ENCODE measurements around the gene HJURP.
A peak's percentile ranks its signal among the peaks of the same experiment; 100 is the strongest.

HJURP gene

DNA sequence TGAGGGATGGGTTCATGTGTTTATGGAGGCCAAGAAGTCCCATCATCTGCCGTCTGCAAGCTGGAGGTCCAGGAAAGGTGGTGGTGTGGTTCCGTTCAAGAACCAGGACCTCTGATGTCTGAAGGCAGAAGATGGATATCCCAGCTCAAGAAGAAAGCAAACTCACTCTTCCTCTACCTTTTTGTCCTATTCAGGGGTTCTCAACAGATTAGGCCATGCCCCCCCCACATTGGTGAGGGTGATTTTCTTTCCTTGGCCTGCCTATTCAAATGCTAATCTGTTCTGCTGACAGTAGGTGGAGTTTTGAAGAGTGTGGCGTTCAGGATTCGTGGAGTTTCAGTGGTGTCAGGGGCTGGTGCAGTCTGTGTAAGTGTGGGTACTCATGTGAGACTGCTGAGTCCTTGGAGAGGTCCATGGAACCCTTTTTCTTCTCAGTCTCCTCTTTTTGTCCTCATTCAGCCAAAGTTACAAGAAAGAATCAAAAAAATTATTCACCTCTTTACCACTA is 8.0 kb upstream of the HJURP start:
- Histone ChIP-seq H3K4me1 (ENCODE audit: control insufficient read depth, insufficient read depth, low read length) (no peaks in the 10 kb centered on the region), H3K4me3 (ENCODE audit: low read length in 2 of 2) (no peak overlapping the region), H3K27me3 (ENCODE audit: control insufficient read depth in 1 of 2, insufficient read depth in 2 of 2, low read length in 2 of 2) (no peaks in the 10 kb centered on the region), H3K36me3 (ENCODE audit: control insufficient read depth in 2 of 2, insufficient read depth in 2 of 2, low read length in 2 of 2) (no peaks in the 10 kb centered on the region), H3K9ac (ENCODE audit: low read length in 2 of 2) (no peak overlapping the region), H3K27ac (ENCODE audit: low read length) (no peak overlapping the region), H3K9me3 (ENCODE audit: control insufficient read depth in 2 of 2, low read length in 2 of 2) (peaks cover 0 to 7% of the 10 kb centered on the region in 2 donors)

DNA sequence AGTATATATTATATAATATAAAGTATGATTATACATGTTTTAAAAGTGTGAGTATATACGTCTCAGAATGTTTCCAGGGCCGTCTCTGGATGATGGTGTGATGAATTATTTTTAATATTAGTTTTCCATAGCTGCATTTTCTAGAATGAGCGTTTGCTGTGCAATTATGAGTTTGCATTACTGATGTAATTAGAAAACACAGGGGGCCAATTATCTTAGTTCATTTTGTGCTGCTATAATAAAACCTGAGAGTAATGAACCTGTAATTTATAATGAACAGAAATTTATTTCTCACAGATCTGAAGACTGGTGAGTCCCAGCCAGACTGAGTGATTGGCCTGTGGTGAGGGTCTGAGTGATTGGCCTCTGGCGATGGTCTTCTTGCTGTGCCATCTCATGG is 4.0 kb upstream of the HJURP start:
- Histone ChIP-seq H3K27ac (ENCODE audit: low read length) (no peak overlapping the region), H3K9me3 (ENCODE audit: control insufficient read depth in 2 of 2, low read length in 2 of 2) (no peaks in the 10 kb centered on the region), H3K9ac (ENCODE audit: low read length in 2 of 2) (no peak overlapping the region), H3K4me1 (ENCODE audit: control insufficient read depth, insufficient read depth, low read length) (peaks cover 8% of the 10 kb centered on the region), H3K36me3 (ENCODE audit: control insufficient read depth in 2 of 2, insufficient read depth in 2 of 2, low read length in 2 of 2) (no peaks in the 10 kb centered on the region), H3K4me3 (ENCODE audit: low read length in 2 of 2) (no peak overlapping the region), H3K27me3 (ENCODE audit: control insufficient read depth in 1 of 2, insufficient read depth in 2 of 2, low read length in 2 of 2) (no peaks in the 10 kb centered on the region)

DNA sequence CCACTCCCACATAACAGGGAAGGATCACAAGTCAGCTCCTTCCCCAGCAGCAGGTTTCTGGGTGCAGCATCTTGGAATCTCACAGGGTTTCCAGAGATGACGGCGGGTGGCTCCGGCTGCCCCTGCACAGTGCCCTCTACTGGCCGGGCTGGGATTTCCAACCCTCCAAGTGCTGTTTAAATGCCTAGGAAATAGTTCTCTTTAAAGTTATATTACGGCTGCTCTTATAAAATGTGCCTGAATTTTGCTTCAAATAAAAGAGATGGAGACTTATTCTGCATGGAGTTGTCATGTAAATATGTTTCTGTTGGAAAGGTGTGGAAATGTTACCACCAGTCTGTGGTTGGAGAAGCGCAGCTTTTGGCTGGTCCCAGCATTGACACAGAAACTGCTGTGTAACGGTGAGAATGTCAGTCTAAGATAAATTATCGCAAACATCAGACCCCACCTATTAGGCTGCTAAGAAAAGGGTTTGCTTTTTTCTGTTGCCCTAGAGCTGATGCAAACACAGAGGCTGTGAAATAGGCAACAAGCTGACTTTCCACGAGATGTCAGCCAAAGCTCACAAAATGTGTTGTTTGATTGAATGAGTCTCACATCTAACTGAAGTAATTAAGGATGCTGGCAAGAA is 3.3 kb upstream of the HJURP start:
- Histone ChIP-seq H3K27me3 (ENCODE audit: control insufficient read depth in 1 of 2, insufficient read depth in 2 of 2, low read length in 2 of 2) (no peaks in the 10 kb centered on the region), H3K9me3 (ENCODE audit: control insufficient read depth in 2 of 2, low read length in 2 of 2) (no peaks in the 10 kb centered on the region), H3K36me3 (ENCODE audit: control insufficient read depth in 2 of 2, insufficient read depth in 2 of 2, low read length in 2 of 2) (no peaks in the 10 kb centered on the region), H3K4me3 (ENCODE audit: low read length in 2 of 2) (no peak overlapping the region), H3K4me1 (ENCODE audit: control insufficient read depth, insufficient read depth, low read length) (peaks cover 8% of the 10 kb centered on the region), H3K9ac (ENCODE audit: low read length in 2 of 2) (no peak overlapping the region), H3K27ac (ENCODE audit: low read length) (no peak overlapping the region)

DNA sequence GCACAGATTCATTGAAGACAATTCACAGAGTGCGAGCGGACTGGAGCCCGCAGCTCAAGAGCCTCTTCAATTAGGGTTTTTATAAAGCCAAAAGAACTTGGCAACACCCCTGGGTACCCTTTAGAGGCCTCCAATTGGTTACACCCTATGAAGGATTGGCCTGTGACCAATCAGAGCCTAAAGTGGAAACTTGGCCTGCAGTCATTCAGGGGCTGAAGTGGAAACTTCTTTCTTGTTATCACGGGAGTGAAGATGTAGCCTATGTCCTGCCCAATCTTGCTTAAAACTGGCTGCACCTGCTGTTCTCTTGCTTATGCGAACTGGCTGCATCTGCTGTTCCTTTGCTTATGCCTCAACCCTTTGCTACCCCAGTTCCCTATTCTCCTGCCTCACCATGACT is 1.8 kb upstream of the HJURP start:
- H3K9ac ChIP-seq (ENCODE audit: low read length in 2 of 2) = no peak overlapping the region
- H3K4me3 ChIP-seq (ENCODE audit: low read length in 2 of 2) = no peak overlapping the region
- H3K27ac ChIP-seq (ENCODE audit: low read length) = no peak overlapping the region
- H3K9me3 ChIP-seq (ENCODE audit: control insufficient read depth in 2 of 2, low read length in 2 of 2) = no peaks in the 10 kb centered on the region
- no peaks in the 10 kb centered on the region for H3K27me3 ChIP-seq (ENCODE audit: control insufficient read depth in 1 of 2, insufficient read depth in 2 of 2, low read length in 2 of 2)
- H3K4me1 ChIP-seq (ENCODE audit: control insufficient read depth, insufficient read depth, low read length) = peaks cover 8% of the 10 kb centered on the region
- no peaks in the 10 kb centered on the region for H3K36me3 ChIP-seq (ENCODE audit: control insufficient read depth in 2 of 2, insufficient read depth in 2 of 2, low read length in 2 of 2)

DNA sequence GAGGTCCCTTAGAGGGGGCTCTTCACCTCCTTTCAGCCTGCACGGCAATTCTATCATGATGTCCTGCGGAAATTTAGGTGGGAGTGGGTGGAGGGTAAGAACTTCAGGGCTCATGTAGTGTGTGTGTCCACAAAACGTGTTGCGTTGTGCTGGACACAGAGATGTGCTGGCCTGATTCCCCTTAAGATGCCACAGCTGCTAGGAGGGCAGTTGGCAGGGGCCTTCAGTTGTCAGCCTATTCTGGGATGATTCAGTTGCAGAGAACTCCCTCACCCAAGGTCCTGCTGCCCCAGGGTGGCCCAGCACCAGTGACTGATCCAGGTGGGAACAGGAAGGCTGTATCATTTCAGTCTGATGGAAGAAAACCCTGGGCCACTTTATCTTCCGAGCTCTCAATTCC is 1.0 kb upstream of the HJURP start:
- H3K27ac ChIP-seq (ENCODE audit: low read length) = no peak overlapping the region
- H3K9ac ChIP-seq (ENCODE audit: low read length in 2 of 2) = no peak overlapping the region
- H3K27me3 ChIP-seq (ENCODE audit: control insufficient read depth in 1 of 2, insufficient read depth in 2 of 2, low read length in 2 of 2) = no peaks in the 10 kb centered on the region
- peak overlapping the region in 1 of 2 donors; percentile 73 for H3K4me3 ChIP-seq (ENCODE audit: low read length in 2 of 2)
- no peaks in the 10 kb centered on the region for H3K36me3 ChIP-seq (ENCODE audit: control insufficient read depth in 2 of 2, insufficient read depth in 2 of 2, low read length in 2 of 2)
- H3K4me1 ChIP-seq (ENCODE audit: control insufficient read depth, insufficient read depth, low read length) = peaks cover 8% of the 10 kb centered on the region
- H3K9me3 ChIP-seq (ENCODE audit: control insufficient read depth in 2 of 2, low read length in 2 of 2) = no peaks in the 10 kb centered on the region

DNA sequence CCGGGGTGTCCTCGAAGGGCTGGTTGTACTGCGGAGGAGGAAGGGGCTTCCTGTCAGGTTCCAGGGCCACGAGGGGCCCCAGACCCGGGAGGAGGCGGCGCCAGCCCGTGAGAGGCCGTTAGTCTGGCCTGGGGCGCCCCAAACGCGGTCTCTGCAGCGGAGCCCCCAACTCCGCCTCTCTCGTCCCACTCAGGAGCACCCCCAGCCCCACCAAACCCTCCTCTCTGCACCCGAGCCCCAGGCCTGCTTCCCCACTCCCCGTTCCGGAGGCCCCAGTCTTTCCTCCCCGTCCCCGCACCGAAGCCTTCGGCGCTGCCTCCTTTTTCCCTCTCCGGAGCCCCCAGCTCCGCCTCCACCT is 473 bp downstream of the HJURP start:
- Histone ChIP-seq H3K36me3 (ENCODE audit: control insufficient read depth in 2 of 2, insufficient read depth in 2 of 2, low read length in 2 of 2) (no peaks in the 10 kb centered on the region), H3K4me1 (ENCODE audit: control insufficient read depth, insufficient read depth, low read length) (peaks cover 8% of the 10 kb centered on the region), H3K9ac (ENCODE audit: low read length in 2 of 2) (no peak overlapping the region), H3K27ac (ENCODE audit: low read length) (no peak overlapping the region), H3K27me3 (ENCODE audit: control insufficient read depth in 1 of 2, insufficient read depth in 2 of 2, low read length in 2 of 2) (peaks cover 0 to 2% of the 10 kb centered on the region in 2 donors), H3K4me3 (ENCODE audit: low read length in 2 of 2) (peak overlapping the region; percentile 73 to 93), H3K9me3 (ENCODE audit: control insufficient read depth in 2 of 2, low read length in 2 of 2) (no peaks in the 10 kb centered on the region)

DNA sequence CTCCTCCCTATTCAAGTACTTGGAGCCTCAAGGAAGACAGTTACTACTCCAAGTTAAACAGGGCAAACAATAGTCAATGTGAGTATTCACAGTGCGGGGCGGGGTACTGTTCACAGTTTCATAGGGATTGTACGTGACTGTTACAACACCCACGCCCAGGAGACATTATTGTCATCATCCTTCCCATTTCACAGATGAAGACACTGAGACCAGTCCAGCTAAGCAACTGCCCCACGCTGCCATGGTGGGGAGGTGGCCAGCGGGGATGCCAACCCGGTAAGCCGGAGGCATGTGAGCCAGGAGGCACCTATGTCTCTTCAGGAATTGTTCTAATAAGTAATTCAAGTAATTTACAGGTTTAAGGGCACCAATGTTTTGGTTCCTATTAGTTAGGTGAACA is 982 bp downstream of the HJURP start:
- H3K4me3 ChIP-seq (ENCODE audit: low read length in 2 of 2) = peak overlapping the region in 1 of 2 donors; percentile 93
- no peaks in the 10 kb centered on the region for H3K36me3 ChIP-seq (ENCODE audit: control insufficient read depth in 2 of 2, insufficient read depth in 2 of 2, low read length in 2 of 2)
- peaks cover 8% of the 10 kb centered on the region for H3K4me1 ChIP-seq (ENCODE audit: control insufficient read depth, insufficient read depth, low read length)
- no peaks in the 10 kb centered on the region for H3K9me3 ChIP-seq (ENCODE audit: control insufficient read depth in 2 of 2, low read length in 2 of 2)
- peaks cover 0 to 2% of the 10 kb centered on the region in 2 donors for H3K27me3 ChIP-seq (ENCODE audit: control insufficient read depth in 1 of 2, insufficient read depth in 2 of 2, low read length in 2 of 2)
- H3K27ac ChIP-seq (ENCODE audit: low read length) = no peak overlapping the region
- H3K9ac ChIP-seq (ENCODE audit: low read length in 2 of 2) = no peak overlapping the region

DNA sequence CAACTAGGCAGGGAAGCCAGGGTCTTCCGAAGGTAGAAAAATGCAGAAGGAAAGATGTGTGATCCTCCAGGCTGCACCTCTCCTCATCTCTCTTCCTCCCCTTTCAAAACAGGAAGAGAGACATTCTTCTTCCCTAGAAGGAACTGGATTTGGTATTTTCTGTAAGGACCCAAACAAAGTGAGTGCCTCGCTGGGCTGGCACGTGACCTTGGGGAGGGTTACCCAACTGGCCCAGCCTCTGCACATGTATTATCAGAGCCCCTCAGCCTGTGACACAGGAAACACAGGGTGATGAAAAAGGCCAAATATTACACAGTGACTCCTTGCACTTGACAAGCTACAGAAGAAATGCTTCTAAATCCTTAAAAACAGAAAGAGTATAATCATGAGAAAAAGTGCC is 2.3 kb downstream of the HJURP start:
- no peak overlapping the region for H3K9ac ChIP-seq (ENCODE audit: low read length in 2 of 2)

DNA sequence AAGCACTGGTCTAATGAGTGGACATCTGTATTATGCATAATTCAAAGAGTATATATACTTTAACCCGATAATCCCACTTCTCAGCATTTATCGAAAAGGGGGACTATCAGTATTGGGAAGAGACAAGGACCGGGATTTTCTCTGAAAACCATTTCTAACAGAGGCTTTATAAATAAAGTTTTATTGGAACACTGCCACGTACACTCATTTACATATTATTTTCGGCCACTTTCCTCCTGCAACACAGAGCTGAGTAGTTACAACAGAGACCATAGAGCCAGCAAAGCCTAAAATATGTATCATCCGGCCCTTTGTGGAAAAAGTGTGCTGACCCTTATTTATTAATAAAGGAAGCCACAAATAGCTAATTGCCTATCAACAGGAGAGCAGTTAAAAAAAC is 3.2 kb downstream of the HJURP start:
- Histone ChIP-seq H3K4me3 (ENCODE audit: low read length in 2 of 2) (no peak overlapping the region), H3K27me3 (ENCODE audit: control insufficient read depth in 1 of 2, insufficient read depth in 2 of 2, low read length in 2 of 2) (peaks cover 0 to 2% of the 10 kb centered on the region in 2 donors), H3K36me3 (ENCODE audit: control insufficient read depth in 2 of 2, insufficient read depth in 2 of 2, low read length in 2 of 2) (no peaks in the 10 kb centered on the region), H3K9ac (ENCODE audit: low read length in 2 of 2) (no peak overlapping the region), H3K27ac (ENCODE audit: low read length) (no peak overlapping the region), H3K4me1 (ENCODE audit: control insufficient read depth, insufficient read depth, low read length) (peaks cover 8% of the 10 kb centered on the region), H3K9me3 (ENCODE audit: control insufficient read depth in 2 of 2, low read length in 2 of 2) (no peaks in the 10 kb centered on the region)

More for the DNA sequence above, 2.3 kb downstream of the HJURP start:
- Histone ChIP-seq H3K27me3 (ENCODE audit: control insufficient read depth in 1 of 2, insufficient read depth in 2 of 2, low read length in 2 of 2) (peaks cover 0 to 2% of the 10 kb centered on the region in 2 donors), H3K4me1 (ENCODE audit: control insufficient read depth, insufficient read depth, low read length) (peaks cover 8% of the 10 kb centered on the region), H3K27ac (ENCODE audit: low read length) (no peak overlapping the region), H3K4me3 (ENCODE audit: low read length in 2 of 2) (no peak overlapping the region), H3K36me3 (ENCODE audit: control insufficient read depth in 2 of 2, insufficient read depth in 2 of 2, low read length in 2 of 2) (no peaks in the 10 kb centered on the region), H3K9me3 (ENCODE audit: control insufficient read depth in 2 of 2, low read length in 2 of 2) (no peaks in the 10 kb centered on the region)

DNA sequence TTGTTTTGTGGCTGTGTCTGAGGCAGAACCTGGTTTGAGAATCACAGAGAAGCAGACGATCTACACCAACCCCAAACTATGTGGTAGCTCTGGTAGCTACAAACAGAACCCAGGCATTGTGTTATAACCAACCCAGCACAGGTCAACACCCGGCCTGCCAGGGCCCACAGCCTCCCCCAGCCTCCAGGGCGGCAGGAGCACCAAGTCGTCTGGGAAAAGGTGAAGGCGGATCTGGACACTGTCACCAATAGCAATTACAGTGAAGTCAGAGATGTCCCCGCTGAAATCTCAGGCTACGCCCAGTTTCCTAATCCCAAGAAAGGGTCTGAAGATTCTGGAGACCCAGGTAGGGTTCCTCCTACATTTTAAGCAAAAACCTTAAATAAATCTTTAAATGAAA is 3.6 kb downstream of the HJURP start:
- peaks cover 0 to 2% of the 10 kb centered on the region in 2 donors for H3K27me3 ChIP-seq (ENCODE audit: control insufficient read depth in 1 of 2, insufficient read depth in 2 of 2, low read length in 2 of 2)
- H3K27ac ChIP-seq (ENCODE audit: low read length) = no peak overlapping the region
- no peaks in the 10 kb centered on the region for H3K36me3 ChIP-seq (ENCODE audit: control insufficient read depth in 2 of 2, insufficient read depth in 2 of 2, low read length in 2 of 2)
- no peak overlapping the region for H3K9ac ChIP-seq (ENCODE audit: low read length in 2 of 2)
- no peaks in the 10 kb centered on the region for H3K9me3 ChIP-seq (ENCODE audit: control insufficient read depth in 2 of 2, low read length in 2 of 2)
- H3K4me3 ChIP-seq (ENCODE audit: low read length in 2 of 2) = no peak overlapping the region
- H3K4me1 ChIP-seq (ENCODE audit: control insufficient read depth, insufficient read depth, low read length) = peaks cover 8% of the 10 kb centered on the region

DNA sequence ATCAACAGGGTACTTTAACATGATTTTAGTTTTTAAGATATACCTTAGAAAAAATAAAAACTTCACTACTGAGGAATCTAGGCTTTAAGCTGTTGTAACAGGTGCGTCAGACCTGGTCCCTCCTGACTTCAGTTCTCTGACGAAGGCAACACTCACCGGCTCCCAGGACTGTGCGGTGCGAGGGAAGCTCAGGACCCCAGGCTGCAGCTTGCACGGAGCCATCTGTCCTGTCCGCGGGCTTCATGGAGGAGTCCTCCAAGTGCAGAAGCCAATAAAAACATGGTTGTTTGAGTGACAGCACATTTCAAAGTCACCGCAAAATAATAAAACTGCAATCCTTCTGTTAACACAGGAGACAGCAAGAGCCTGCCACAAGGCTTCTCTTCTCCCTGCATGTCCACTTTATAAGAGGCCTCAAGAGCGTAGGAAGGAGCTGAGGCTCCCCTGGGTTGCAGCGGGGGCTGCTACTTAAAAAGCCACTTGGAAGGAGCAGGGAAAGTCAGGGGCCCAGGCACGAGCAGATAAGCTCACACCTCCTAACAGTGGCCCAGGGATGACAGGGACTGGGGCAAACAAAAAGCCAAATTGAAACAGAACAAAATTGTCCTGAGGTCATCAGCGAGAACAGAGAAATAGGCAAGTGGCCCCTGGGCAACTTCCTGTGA is 4.6 kb downstream of the HJURP start:
- no peak overlapping the region for H3K4me3 ChIP-seq (ENCODE audit: low read length in 2 of 2)
- no peaks in the 10 kb centered on the region for H3K9me3 ChIP-seq (ENCODE audit: control insufficient read depth in 2 of 2, low read length in 2 of 2)
- H3K27me3 ChIP-seq (ENCODE audit: control insufficient read depth in 1 of 2, insufficient read depth in 2 of 2, low read length in 2 of 2) = peaks cover 0 to 2% of the 10 kb centered on the region in 2 donors
- H3K4me1 ChIP-seq (ENCODE audit: control insufficient read depth, insufficient read depth, low read length) = peaks cover 8% of the 10 kb centered on the region
- H3K27ac ChIP-seq (ENCODE audit: low read length) = no peak overlapping the region
- H3K9ac ChIP-seq (ENCODE audit: low read length in 2 of 2) = no peak overlapping the region
- H3K36me3 ChIP-seq (ENCODE audit: control insufficient read depth in 2 of 2, insufficient read depth in 2 of 2, low read length in 2 of 2) = no peaks in the 10 kb centered on the region

Data from stomach smooth muscle (tissue), 2 donors.